Measurements from ENCODE around the gene ETV3L. TPM values are rescaled to one million over a fixed set of nuclear protein-coding genes. Genes with fewer than 3 reads are reported as not detected.

Gene ETV3L
- total RNA-seq (not detected), polyA plus RNA-seq (not detected)

DNA sequence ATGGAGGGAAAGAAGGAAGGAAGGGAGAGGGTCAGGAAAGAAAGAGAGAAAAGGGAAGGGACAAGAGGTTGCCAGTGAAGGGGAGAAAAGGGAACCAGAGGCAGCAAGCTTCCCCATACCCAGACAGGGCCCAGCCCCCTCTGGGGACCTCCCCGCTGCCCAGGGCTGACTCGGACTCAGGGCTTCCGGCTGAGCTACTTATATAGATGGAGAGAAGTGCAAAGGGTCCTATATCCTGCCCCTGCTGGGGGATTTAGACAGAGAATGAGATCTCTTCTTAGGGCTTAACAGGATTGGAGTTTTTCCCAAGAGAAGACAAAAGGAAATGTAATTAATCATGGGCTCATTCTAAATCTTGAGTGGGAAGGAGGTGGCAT, at the start of gene ETV3L:
ETV3L (minus strand) TSS at position 176 of the 377 bp plus-strand sequence. CDS start 285 bp downstream, outside the sequence.
- Histone ChIP-seq H3K27me3 (ENCODE audit: insufficient read depth, low read length, poor library complexity, severe bottlenecking) (no peaks in the 10 kb centered on the region), H3K27ac (ENCODE audit: low read depth, low read length) (no peak within 1 kb of the TSS), H3K9me3 (ENCODE audit: low read length) (no peaks in the 10 kb centered on the region), H3K4me3 (ENCODE audit: low read length) (no peak within 1 kb of the TSS), H3K36me3 (ENCODE audit: insufficient read depth, low read length) (no peaks in the 10 kb centered on the region), H3K4me1 (ENCODE audit: insufficient read depth, low read length) (no peaks in the 10 kb centered on the region)
- no peak within 1 kb of the TSS for H3K4me3 Mint-ChIP-seq
- H3K9me3 Mint-ChIP-seq: no peaks in the 10 kb centered on the region
- POLR2A ChIA-PET: no interaction called here
- peaks cover 6% of the 10 kb centered on the region in 2 donors for H3K27me3 Mint-ChIP-seq
- no peaks in the 10 kb centered on the region for H3K36me3 Mint-ChIP-seq
- DNase-seq: no peak
- peak within 1 kb of the TSS in 1 of 8 donors; percentile 69 for H3K27ac Mint-ChIP-seq
- CTCF ChIA-PET: no interaction called here
- no peaks in the 10 kb centered on the region for H3K4me1 Mint-ChIP-seq

DNA sequence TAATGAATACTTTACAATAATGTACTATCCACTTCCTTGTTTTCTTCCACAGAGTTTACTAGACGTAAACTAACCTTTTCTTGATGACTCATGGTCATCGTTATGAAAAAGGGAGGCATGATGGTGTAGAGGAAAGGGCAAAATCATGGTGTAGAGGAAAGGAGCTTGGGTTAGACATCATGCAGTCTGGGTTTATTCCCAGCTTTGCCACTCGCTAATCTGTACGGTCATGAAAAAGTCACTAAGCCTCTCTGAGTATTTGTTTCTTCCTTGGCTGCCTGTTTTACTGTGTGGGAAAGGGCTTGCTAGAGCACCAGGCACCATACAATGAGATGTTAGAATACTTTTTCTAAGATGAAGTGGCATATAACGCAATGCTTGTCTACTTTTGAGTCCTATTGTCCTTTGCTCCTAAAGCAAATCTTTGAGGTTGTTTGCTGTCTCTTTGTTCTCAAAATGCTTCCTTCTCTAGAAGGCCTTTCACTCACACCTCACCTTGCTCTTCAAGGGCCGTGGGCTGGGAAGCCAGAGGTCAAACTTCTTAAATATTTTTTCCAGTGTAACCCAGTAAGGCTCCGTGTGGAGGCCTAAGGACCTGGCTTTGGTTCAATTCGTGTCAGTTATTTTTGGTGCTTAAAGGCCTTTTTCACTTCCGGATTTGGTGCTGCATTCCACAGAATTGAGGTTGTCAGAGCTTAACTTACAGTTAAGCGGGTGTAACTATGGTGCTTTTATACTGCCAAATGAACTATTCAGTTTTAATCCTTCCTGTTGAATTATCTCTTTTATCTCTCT, 48.5 kb upstream of the ETV3L start:
- Histone ChIP-seq H3K4me3 (ENCODE audit: low read length) (no peak overlapping the region), H3K9me3 (ENCODE audit: low read length) (no peaks in the 10 kb centered on the region), H3K36me3 (ENCODE audit: insufficient read depth, low read length) (no peaks in the 10 kb centered on the region), H3K4me1 (ENCODE audit: insufficient read depth, low read length) (no peaks in the 10 kb centered on the region), H3K27ac (ENCODE audit: low read depth, low read length) (no peak overlapping the region), H3K27me3 (ENCODE audit: insufficient read depth, low read length, poor library complexity, severe bottlenecking) (no peaks in the 10 kb centered on the region)
- Mint-ChIP-seq H3K4me1 (peaks cover 0 to 10% (median 5%) of the 10 kb centered on the region in 3 donors), H3K27me3 (peaks cover 0 to 4% of the 10 kb centered on the region in 2 donors), H3K27ac (peak overlapping the region in 1 of 8 donors; percentile 16), H3K9me3 (no peaks in the 10 kb centered on the region), H3K36me3 (no peaks in the 10 kb centered on the region), H3K4me3 (no peak overlapping the region)
- ChIA-PET CTCF (interaction anchor here (1.4 to 14.4 kb wide), 2 partner anchors 8 to 60 kb away, joined by 5 to 306 read pairs; no protein-coding TSS in a partner anchor), POLR2A (no interaction called here)
- no peak for DNase-seq

DNA sequence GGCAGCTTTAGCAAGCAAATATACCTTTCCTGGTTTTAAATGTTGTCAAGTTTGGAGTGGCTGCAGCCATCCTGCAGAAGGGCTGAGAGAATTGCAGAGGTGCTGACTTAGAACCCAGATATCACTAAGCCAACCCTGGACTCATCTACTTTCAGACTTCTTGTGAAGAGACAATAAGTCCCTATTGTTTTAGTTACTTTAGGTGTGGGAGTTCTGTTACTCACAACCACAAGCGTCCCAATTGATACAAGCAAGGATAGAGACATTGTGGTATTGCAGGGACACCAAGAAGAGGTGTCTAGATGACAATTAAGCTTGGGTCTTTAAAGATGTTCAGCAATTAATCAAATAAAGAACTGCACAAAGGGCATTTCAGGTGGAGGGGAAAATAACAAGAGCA, 47.4 kb upstream of the ETV3L start:
- no peak overlapping the region for H3K4me3 ChIP-seq (ENCODE audit: low read length)
- H3K9me3 ChIP-seq (ENCODE audit: low read length): no peaks in the 10 kb centered on the region
- Mint-ChIP-seq H3K9me3 (no peaks in the 10 kb centered on the region), H3K4me3 (no peak overlapping the region), H3K27ac (no peak overlapping the region), H3K4me1 (peaks cover 0 to 6% (median 5%) of the 10 kb centered on the region in 3 donors), H3K36me3 (no peaks in the 10 kb centered on the region), H3K27me3 (peaks cover 0 to 4% of the 10 kb centered on the region in 2 donors)
- H3K4me1 ChIP-seq (ENCODE audit: insufficient read depth, low read length): no peaks in the 10 kb centered on the region
- no peak for DNase-seq
- CTCF ChIA-PET: interaction anchor here (1.4 to 14.4 kb wide), 2 partner anchors 9 to 59 kb away, joined by 5 to 306 read pairs; no protein-coding TSS in a partner anchor
- POLR2A ChIA-PET: no interaction called here
- H3K27ac ChIP-seq (ENCODE audit: low read depth, low read length): no peak overlapping the region
- H3K27me3 ChIP-seq (ENCODE audit: insufficient read depth, low read length, poor library complexity, severe bottlenecking): no peaks in the 10 kb centered on the region
- no peaks in the 10 kb centered on the region for H3K36me3 ChIP-seq (ENCODE audit: insufficient read depth, low read length)

DNA sequence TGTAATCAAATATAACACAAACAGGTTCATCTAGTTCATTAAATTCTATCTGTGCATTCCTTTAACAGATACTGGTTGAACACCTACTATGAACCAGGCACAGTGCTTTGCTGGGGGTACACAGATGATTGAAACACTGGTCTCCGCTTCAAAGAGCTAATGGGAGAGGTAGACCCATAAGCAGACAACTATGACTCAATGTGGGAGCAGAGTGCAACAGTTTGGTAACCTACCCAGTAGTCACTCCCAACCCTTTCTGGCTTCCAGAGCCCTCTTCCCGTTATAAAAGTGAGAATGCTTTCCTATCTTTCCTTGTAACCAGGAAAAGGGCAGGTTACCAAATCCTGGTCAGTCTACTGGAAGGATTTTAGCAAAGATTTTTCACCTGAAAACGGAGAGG, 46.6 kb upstream of the ETV3L start:
- peaks cover 0 to 6% (median 5%) of the 10 kb centered on the region in 3 donors for H3K4me1 Mint-ChIP-seq
- Histone ChIP-seq H3K4me3 (ENCODE audit: low read length) (no peak overlapping the region), H3K4me1 (ENCODE audit: insufficient read depth, low read length) (no peaks in the 10 kb centered on the region), H3K9me3 (ENCODE audit: low read length) (no peaks in the 10 kb centered on the region), H3K36me3 (ENCODE audit: insufficient read depth, low read length) (no peaks in the 10 kb centered on the region), H3K27ac (ENCODE audit: low read depth, low read length) (no peak overlapping the region), H3K27me3 (ENCODE audit: insufficient read depth, low read length, poor library complexity, severe bottlenecking) (no peaks in the 10 kb centered on the region)
- POLR2A ChIA-PET: no interaction called here
- no peak overlapping the region for H3K27ac Mint-ChIP-seq
- no peak overlapping the region for H3K4me3 Mint-ChIP-seq
- peaks cover 0 to 4% of the 10 kb centered on the region in 2 donors for H3K27me3 Mint-ChIP-seq
- H3K36me3 Mint-ChIP-seq: no peaks in the 10 kb centered on the region
- no peaks in the 10 kb centered on the region for H3K9me3 Mint-ChIP-seq
- CTCF ChIA-PET: no interaction called here
- no peak for DNase-seq

DNA sequence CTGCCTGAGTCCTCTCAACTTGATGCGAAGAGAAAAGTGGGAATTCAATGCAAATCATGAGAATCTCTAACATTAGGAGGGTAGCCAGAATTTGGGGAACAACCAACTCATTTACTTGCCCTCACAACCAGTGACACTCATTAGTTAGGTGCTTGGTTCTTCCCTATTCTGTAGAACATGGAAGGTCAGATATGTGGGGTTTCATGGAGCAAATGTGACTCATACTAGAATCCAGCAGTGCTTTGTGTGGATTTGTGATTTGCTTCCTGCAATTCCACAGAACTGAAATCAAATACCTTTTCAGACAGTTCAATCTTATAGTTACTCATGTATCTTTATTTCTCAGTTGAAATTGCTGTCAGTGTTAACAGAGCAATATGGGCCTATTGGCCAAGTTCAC, 45.5 kb upstream of the ETV3L start:
- Histone ChIP-seq H3K36me3 (ENCODE audit: insufficient read depth, low read length) (no peaks in the 10 kb centered on the region), H3K27me3 (ENCODE audit: insufficient read depth, low read length, poor library complexity, severe bottlenecking) (no peaks in the 10 kb centered on the region), H3K4me3 (ENCODE audit: low read length) (no peak overlapping the region), H3K27ac (ENCODE audit: low read depth, low read length) (no peak overlapping the region), H3K9me3 (ENCODE audit: low read length) (no peaks in the 10 kb centered on the region), H3K4me1 (ENCODE audit: insufficient read depth, low read length) (no peaks in the 10 kb centered on the region)
- no peak for DNase-seq
- H3K4me1 Mint-ChIP-seq: peaks cover 0 to 4% (median 0%) of the 10 kb centered on the region in 3 donors
- H3K27ac Mint-ChIP-seq: no peak overlapping the region
- ChIA-PET CTCF (no interaction called here), POLR2A (no interaction called here)
- H3K36me3 Mint-ChIP-seq: no peaks in the 10 kb centered on the region
- H3K4me3 Mint-ChIP-seq: no peak overlapping the region
- no peaks in the 10 kb centered on the region for H3K9me3 Mint-ChIP-seq
- peaks cover 0 to 2% of the 10 kb centered on the region in 2 donors for H3K27me3 Mint-ChIP-seq

DNA sequence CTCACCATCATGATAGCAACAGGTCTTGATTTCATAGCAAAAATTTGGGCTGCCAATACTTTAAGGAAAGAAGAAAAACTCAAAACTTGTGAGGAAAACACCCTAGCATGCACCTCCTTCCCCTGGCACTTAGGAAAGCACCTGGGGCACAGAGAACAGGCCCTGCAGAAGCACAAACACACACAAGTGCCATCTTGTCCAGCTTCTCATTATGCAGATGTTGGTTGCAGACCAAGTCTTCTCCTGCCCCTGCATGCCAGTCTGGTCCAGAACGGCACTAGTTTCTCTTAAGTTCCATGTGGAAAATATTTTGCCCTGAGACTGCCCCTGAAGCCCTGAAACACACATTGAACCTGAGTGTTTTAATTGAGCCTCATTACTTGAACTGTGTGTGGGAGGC, 44.9 kb upstream of the ETV3L start:
- DNase-seq: no peak
- peaks cover 0 to 2% of the 10 kb centered on the region in 2 donors for H3K27me3 Mint-ChIP-seq
- no peak overlapping the region for H3K27ac ChIP-seq (ENCODE audit: low read depth, low read length)
- H3K36me3 Mint-ChIP-seq: no peaks in the 10 kb centered on the region
- H3K4me1 ChIP-seq (ENCODE audit: insufficient read depth, low read length): no peaks in the 10 kb centered on the region
- H3K36me3 ChIP-seq (ENCODE audit: insufficient read depth, low read length): no peaks in the 10 kb centered on the region
- H3K27me3 ChIP-seq (ENCODE audit: insufficient read depth, low read length, poor library complexity, severe bottlenecking): no peaks in the 10 kb centered on the region
- H3K9me3 Mint-ChIP-seq: no peaks in the 10 kb centered on the region
- peaks cover under 1 to 8% (median 3%) of the 10 kb centered on the region in 3 donors for H3K4me1 Mint-ChIP-seq
- no peak overlapping the region for H3K4me3 Mint-ChIP-seq
- no peak overlapping the region for H3K4me3 ChIP-seq (ENCODE audit: low read length)
- no peak overlapping the region for H3K27ac Mint-ChIP-seq
- POLR2A ChIA-PET: interaction anchor here (0.5 kb wide), 1 partner anchor 47 kb away, joined by 4 read pairs; no protein-coding TSS in a partner anchor
- H3K9me3 ChIP-seq (ENCODE audit: low read length): no peaks in the 10 kb centered on the region
- CTCF ChIA-PET: no interaction called here

DNA sequence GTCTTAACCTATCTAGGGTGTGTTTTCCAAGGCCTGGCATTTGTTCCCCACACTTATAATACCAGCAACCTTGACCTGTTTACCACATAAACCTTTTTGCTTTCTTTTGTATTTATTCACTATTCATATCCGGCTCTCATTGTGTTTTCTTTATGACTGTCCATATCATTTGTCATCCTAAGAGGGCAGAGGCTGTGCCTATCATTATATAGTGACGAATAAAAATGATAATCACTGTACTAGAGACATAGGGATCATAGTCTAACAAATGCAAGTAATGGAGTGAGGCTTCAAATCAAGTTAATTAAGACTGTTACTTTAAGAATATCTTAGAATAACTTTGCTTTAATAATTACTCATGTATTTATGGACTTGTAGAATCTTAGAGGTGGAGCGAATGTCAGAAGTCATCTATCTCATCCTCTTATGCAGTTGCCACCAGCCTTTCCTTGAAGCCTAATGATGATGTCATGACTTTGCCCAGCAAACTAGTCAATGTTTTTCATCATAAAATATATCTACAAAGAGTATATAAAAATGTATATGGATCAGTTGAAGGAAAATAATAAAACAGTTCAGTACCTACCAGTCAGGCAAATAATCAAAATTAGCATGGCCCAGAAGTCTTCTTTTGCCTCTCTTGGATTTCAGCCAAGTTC, 43.3 kb upstream of the ETV3L start:
- POLR2A ChIA-PET: interaction anchor here (0.7 kb wide), 1 partner anchor 303 kb away, joined by 4 read pairs; no protein-coding TSS in a partner anchor
- H3K4me1 Mint-ChIP-seq: peaks cover 9 to 16% (median 11%) of the 10 kb centered on the region in 3 donors
- H3K27me3 Mint-ChIP-seq: peaks cover 0 to 2% of the 10 kb centered on the region in 2 donors
- CTCF ChIA-PET: interaction anchor here (1.4 kb wide), 1 partner anchor 12 kb away, joined by 3 read pairs; no protein-coding TSS in a partner anchor
- H3K9me3 Mint-ChIP-seq: no peaks in the 10 kb centered on the region
- peak overlapping the region in 4 of 8 donors; percentile 13 to 78 (median 30) for H3K27ac Mint-ChIP-seq
- Histone ChIP-seq H3K9me3 (ENCODE audit: low read length) (no peaks in the 10 kb centered on the region), H3K36me3 (ENCODE audit: insufficient read depth, low read length) (no peaks in the 10 kb centered on the region), H3K4me1 (ENCODE audit: insufficient read depth, low read length) (peaks cover 7% of the 10 kb centered on the region), H3K4me3 (ENCODE audit: low read length) (no peak overlapping the region), H3K27ac (ENCODE audit: low read depth, low read length) (no peak overlapping the region), H3K27me3 (ENCODE audit: insufficient read depth, low read length, poor library complexity, severe bottlenecking) (no peaks in the 10 kb centered on the region)
- H3K4me3 Mint-ChIP-seq: peak overlapping the region in 1 of 7 donors; percentile 38
- DNase-seq: no peak
- H3K36me3 Mint-ChIP-seq: peaks cover 0 to 3% (median 0%) of the 10 kb centered on the region in 3 donors

DNA sequence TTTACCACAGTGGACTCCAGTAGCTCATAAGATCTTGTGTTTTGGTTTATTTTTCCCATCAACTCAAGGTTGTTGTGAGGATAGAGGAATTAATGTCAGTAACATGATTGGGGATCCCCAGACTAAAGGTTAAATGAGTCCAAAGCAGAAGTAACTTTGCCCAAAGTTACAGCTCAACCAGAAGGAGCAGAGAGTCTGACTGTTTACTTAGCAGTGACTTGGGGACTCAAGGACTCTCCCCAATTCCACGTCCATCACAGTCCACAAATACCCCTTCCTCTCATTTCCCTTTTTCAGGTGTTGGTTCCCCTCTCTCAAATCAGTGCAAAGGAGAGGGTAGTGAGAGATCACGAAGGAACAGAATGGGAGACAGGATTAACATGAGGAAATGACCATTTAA, 42.6 kb upstream of the ETV3L start:
- no peak overlapping the region for H3K4me3 ChIP-seq (ENCODE audit: low read length)
- no peaks in the 10 kb centered on the region for H3K9me3 ChIP-seq (ENCODE audit: low read length)
- Mint-ChIP-seq H3K9me3 (no peaks in the 10 kb centered on the region), H3K27ac (no peak overlapping the region), H3K27me3 (peaks cover 0 to 4% of the 10 kb centered on the region in 2 donors), H3K4me3 (no peak overlapping the region), H3K36me3 (peaks cover 0 to 10% (median 0%) of the 10 kb centered on the region in 3 donors), H3K4me1 (peaks cover 14 to 23% (median 17%) of the 10 kb centered on the region in 3 donors)
- H3K36me3 ChIP-seq (ENCODE audit: insufficient read depth, low read length): no peaks in the 10 kb centered on the region
- DNase-seq: no peak
- ChIA-PET CTCF (interaction anchor here (1.4 kb wide), 1 partner anchor 13 kb away, joined by 3 read pairs; no protein-coding TSS in a partner anchor), POLR2A (no interaction called here)
- H3K4me1 ChIP-seq (ENCODE audit: insufficient read depth, low read length): peaks cover 11% of the 10 kb centered on the region
- no peak overlapping the region for H3K27ac ChIP-seq (ENCODE audit: low read depth, low read length)
- H3K27me3 ChIP-seq (ENCODE audit: insufficient read depth, low read length, poor library complexity, severe bottlenecking): no peaks in the 10 kb centered on the region

Data from CD8-positive, alpha-beta memory T cell (primary cell).